CD4-positive, alpha-beta T cell treated with Interleukin-15 for 4 hours (primary cell): ENCODE results near the gene STXBP1.
A peak's percentile ranks its signal among the peaks of the same experiment; 100 is the strongest.

ENCODE experiments used
- DNase-seq: peaks from one replicate; pipeline ENCODE4 v3.0.0-alpha.2; 2020; ENCODE audit warnings: low spot score

The STXBP1 gene

GRCh38 chr9:127715470-127716337, 103.6 kb downstream of the STXBP1 start, which contains the start of the genes PTRH1 and TTC16:
TSS of gene PTRH1 (minus strand) at chr9:127715663. CDS start at chr9:127715639, 24 bp downstream.
TSS of gene TTC16 (plus strand) at chr9:127716079. CDS start at chr9:127716146, 67 bp downstream.
- peak; percentile 95 for DNase-seq

- no peak for DNase-seq
Observed at GRCh38 chr9:127716412-127716811, 104.3 kb downstream of the STXBP1 start.

GRCh38 chr9:127717766-127718165, 105.7 kb downstream of the STXBP1 start:
- no peak for DNase-seq

GRCh38 chr9:127720031-127720864, 108.2 kb downstream of the STXBP1 start:
- peak; percentile 23 for DNase-seq

- no peak for DNase-seq
Observed at GRCh38 chr9:127720865-127721227, 108.8 kb downstream of the STXBP1 start.

GRCh38 chr9:127721391-127721821, 109.3 kb downstream of the STXBP1 start:
- DNase-seq: peak; percentile 39

GRCh38 chr9:127722055-127722745, 110.1 kb downstream of the STXBP1 start:
- no peak for DNase-seq

- DNase-seq: no peak
Observed at GRCh38 chr9:127723013-127723412, 110.9 kb downstream of the STXBP1 start.

GRCh38 chr9:127723444-127723843, 111.4 kb downstream of the STXBP1 start:
- DNase-seq: no peak

GRCh38 chr9:127724012-127724411, 111.9 kb downstream of the STXBP1 start:
- DNase-seq: no peak

GRCh38 chr9:127726871-127727270, 114.8 kb downstream of the STXBP1 start:
- no peak for DNase-seq

- DNase-seq: no peak
Observed at GRCh38 chr9:127728808-127729207, 116.7 kb downstream of the STXBP1 start.

GRCh38 chr9:127729522-127730256, 117.6 kb downstream of the STXBP1 start:
- no peak for DNase-seq

- no peak for DNase-seq
Observed at GRCh38 chr9:127730262-127730661, 118.2 kb downstream of the STXBP1 start.

- DNase-seq: no peak
Observed at GRCh38 chr9:127730799-127731410, 118.8 kb downstream of the STXBP1 start.

- DNase-seq: no peak
Observed at GRCh38 chr9:127731938-127732337, 119.9 kb downstream of the STXBP1 start.

GRCh38 chr9:127732444-127732843, 120.4 kb downstream of the STXBP1 start:
- no peak for DNase-seq

GRCh38 chr9:127733614-127734013, 121.5 kb downstream of the STXBP1 start:
- no peak for DNase-seq

- no peak for DNase-seq
Observed at GRCh38 chr9:127734247-127734746, 122.2 kb downstream of the STXBP1 start.

- peak; percentile 98 for DNase-seq
Observed at GRCh38 chr9:127734747-127735529, 122.9 kb downstream of the STXBP1 start, which contains the start of gene TOR2A. TSS of gene TOR2A (minus strand) at chr9:127735294. CDS start at chr9:127735270, 24 bp downstream.
